Left ventricle myocardium inferior (tissue), 1 donor: Measurements from ENCODE around the gene HHLA2. TPM values are rescaled to one million over a fixed set of nuclear protein-coding genes. Genes with fewer than 3 reads are reported as not detected.
A peak's percentile ranks its signal among the peaks of the same experiment; 100 is the strongest.

ENCODE experiments used
- DNase-seq: peaks from one replicate; pipeline ENCODE4 v3.0.0-alpha.2; 2020
- H3K27ac ChIP-seq: fragments of 200-600 bp; replicated peaks from 2 replicates; pipeline ENCODE4 v1.8.0; 2021
- H3K27me3 ChIP-seq: fragments of 200-600 bp; 2 replicates; pipeline ENCODE4 v1.8.0; 2021; ENCODE audit warnings: low read depth
- H3K36me3 ChIP-seq: fragments of 200-600 bp; 2 replicates; pipeline ENCODE4 v1.8.0; 2021
- H3K4me1 ChIP-seq: fragments of 200-600 bp; 2 replicates; pipeline ENCODE4 v1.8.0; 2021
- H3K4me3 ChIP-seq: fragments of 200-600 bp; 2 replicates; pipeline ENCODE4 v1.8.0; 2021; ENCODE audit warnings: mild to moderate bottlenecking, moderate library complexity
- H3K9me3 ChIP-seq: fragments of 200-600 bp; replicated peaks from 2 replicates; pipeline ENCODE4 v1.8.0; 2021
- CTCF ChIP-seq: fragments of 200-600 bp; IDR thresholded peaks from 2 replicates; pipeline ENCODE4 v1.8.0; 2021; ENCODE audit warnings: antibody characterized with exemption, mild to moderate bottlenecking, borderline replicate concordance
- intact Hi-C: fragments of 100-400 bp; cut with micrococcal nuclease; formaldehyde crosslinking; loops from one replicate; pipeline ENCODE4 v1.11.0; 2022
- total RNA-seq: library from RNA; stranded (reverse); fragmentation: NEBNext Ultra II Directional; extraction: Animal tissue kit (Norgen Biotek cat#: 25700); gene quantifications from one replicate; pipeline ENCODE4 v1.2.1, GENCODE V29; 2021
- donor health status: DM: no; HTN: yes; CAD: no; lungs with severe emphysema.

HHLA2 gene
- total RNA-seq, 1 donor from 2014 or later, result not detected

DNA sequence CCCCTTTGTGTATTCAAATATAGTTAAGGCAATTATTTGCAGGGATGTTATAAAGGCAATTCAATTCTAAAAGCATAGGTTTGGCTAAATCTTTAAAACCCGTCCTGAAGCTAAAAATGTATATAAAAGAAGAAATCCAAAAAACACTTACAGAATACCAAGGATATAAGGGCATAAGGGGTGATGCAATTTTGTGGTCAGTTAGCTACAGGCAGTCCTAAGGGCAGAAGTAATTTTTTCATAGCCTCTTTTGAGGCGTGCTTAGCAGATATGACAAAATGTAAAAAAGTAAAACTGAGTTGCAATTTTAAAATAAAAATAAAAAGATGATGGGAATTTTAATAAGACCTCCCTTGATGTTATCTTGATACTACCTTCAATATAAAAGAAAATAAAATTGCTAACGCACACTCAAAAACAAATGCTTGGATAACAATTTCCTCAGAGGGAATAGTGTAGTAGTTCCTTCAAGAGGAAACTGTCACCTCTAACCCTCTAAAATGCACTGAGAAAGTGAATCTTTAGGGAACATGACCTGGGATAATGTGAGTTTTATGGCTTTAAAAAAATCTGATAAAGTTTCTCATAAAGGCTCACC is 109.8 kb downstream of the HHLA2 start:
- Histone ChIP-seq H3K4me3 (no peak overlapping the region), H3K27me3 (no peaks in the 10 kb centered on the region), H3K9me3 (no peaks in the 10 kb centered on the region), H3K27ac (no peak overlapping the region), H3K4me1 (no peaks in the 10 kb centered on the region), H3K36me3 (no peaks in the 10 kb centered on the region)
- TF ChIP-seq CTCF, result no peak
- no peak for DNase-seq
- intact Hi-C loops, result no loop called here

- intact Hi-C loops, result no loop called here
Measured at GRCh38 chr3:108406661-108407206, 110.4 kb downstream of the HHLA2 start.

GRCh38 chr3:108407886-108408285 is 111.5 kb downstream of the HHLA2 start:
- H3K36me3 ChIP-seq, result no peaks in the 10 kb centered on the region
- no peak for DNase-seq
- H3K27ac ChIP-seq, result no peak overlapping the region
- no peak for TF ChIP-seq CTCF
- intact Hi-C loops, result no loop called here
- no peaks in the 10 kb centered on the region for H3K27me3 ChIP-seq
- no peak overlapping the region for H3K4me3 ChIP-seq
- H3K9me3 ChIP-seq, result no peaks in the 10 kb centered on the region
- H3K4me1 ChIP-seq, result no peaks in the 10 kb centered on the region

More at GRCh38 chr3:108406661-108407206, 110.4 kb downstream of the HHLA2 start:
- H3K27me3 ChIP-seq, result no peaks in the 10 kb centered on the region
- no peak for DNase-seq
- H3K27ac ChIP-seq, result no peak overlapping the region
- H3K4me3 ChIP-seq, result no peak overlapping the region
- no peaks in the 10 kb centered on the region for H3K9me3 ChIP-seq
- H3K4me1 ChIP-seq, result no peaks in the 10 kb centered on the region
- TF ChIP-seq CTCF, result peak; percentile 65
- H3K36me3 ChIP-seq, result no peaks in the 10 kb centered on the region

GRCh38 chr3:108408883-108409799 is 112.8 kb downstream of the HHLA2 start:
- H3K36me3 ChIP-seq, result no peaks in the 10 kb centered on the region
- no peaks in the 10 kb centered on the region for H3K27me3 ChIP-seq
- no peak overlapping the region for H3K4me3 ChIP-seq
- intact Hi-C loops, result no loop called here
- DNase-seq, result no peak
- no peak overlapping the region for H3K27ac ChIP-seq
- no peaks in the 10 kb centered on the region for H3K4me1 ChIP-seq
- no peak for TF ChIP-seq CTCF
- no peaks in the 10 kb centered on the region for H3K9me3 ChIP-seq

DNA sequence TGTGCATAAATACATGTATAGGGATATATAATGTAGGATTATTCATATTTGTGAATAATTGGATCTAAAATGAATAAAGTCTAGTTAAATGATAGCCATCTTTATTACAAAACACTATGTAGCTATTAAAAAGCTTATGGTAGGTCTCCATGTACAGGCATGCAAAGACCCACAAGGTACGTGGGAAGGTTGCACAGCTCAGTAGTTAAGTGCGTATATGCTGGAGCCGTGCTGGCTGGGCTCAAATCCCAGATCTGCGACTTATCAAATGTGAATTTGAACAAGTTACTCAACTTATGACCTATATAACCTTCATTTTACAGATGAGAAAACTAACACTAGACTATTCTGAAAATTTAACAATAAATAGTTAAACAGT is 113.4 kb downstream of the HHLA2 start:
- H3K4me1 ChIP-seq, result no peaks in the 10 kb centered on the region
- no peaks in the 10 kb centered on the region for H3K27me3 ChIP-seq
- no peaks in the 10 kb centered on the region for H3K9me3 ChIP-seq
- no peak overlapping the region for H3K4me3 ChIP-seq
- intact Hi-C loops, result no loop called here
- H3K36me3 ChIP-seq, result no peaks in the 10 kb centered on the region
- no peak overlapping the region for H3K27ac ChIP-seq
- no peak for TF ChIP-seq CTCF
- no peak for DNase-seq
